ENCODE results near the gene QSOX1.

QSOX1 gene

DNA sequence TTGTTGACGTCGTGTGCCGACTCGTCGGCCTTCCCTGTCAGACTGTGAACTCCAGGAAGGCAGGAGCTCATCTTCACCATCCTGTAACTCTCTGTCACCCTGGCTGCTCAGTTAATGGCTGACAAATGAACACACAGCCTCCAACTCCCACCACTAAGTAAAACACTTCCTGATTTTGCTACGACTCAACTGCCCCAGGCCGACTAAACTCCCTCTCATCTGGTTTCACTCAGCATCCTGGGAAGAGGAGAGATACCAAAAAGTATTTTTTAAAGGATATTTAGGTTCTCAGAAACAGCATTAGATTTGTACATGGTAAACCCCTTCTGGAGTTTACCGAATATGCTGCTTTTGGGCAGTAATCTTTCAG lies 57.2 kb downstream of the QSOX1 start:
- DNase-seq (ENCODE audit: low read depth): no peak
- TF ChIP-seq, protein P1, sequence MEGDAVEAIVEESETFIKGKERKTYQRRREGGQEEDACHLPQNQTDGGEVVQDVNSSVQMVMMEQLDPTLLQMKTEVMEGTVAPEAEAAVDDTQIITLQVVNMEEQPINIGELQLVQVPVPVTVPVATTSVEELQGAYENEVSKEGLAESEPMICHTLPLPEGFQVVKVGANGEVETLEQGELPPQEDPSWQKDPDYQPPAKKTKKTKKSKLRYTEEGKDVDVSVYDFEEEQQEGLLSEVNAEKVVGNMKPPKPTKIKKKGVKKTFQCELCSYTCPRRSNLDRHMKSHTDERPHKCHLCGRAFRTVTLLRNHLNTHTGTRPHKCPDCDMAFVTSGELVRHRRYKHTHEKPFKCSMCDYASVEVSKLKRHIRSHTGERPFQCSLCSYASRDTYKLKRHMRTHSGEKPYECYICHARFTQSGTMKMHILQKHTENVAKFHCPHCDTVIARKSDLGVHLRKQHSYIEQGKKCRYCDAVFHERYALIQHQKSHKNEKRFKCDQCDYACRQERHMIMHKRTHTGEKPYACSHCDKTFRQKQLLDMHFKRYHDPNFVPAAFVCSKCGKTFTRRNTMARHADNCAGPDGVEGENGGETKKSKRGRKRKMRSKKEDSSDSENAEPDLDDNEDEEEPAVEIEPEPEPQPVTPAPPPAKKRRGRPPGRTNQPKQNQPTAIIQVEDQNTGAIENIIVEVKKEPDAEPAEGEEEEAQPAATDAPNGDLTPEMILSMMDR (conservative IDR thresholded peaks at IDR 0.05; ENCODE audit: low read length): no peak
- no peak overlapping the region for H3K4me3 ChIP-seq (ENCODE audit: low read length)

DNA sequence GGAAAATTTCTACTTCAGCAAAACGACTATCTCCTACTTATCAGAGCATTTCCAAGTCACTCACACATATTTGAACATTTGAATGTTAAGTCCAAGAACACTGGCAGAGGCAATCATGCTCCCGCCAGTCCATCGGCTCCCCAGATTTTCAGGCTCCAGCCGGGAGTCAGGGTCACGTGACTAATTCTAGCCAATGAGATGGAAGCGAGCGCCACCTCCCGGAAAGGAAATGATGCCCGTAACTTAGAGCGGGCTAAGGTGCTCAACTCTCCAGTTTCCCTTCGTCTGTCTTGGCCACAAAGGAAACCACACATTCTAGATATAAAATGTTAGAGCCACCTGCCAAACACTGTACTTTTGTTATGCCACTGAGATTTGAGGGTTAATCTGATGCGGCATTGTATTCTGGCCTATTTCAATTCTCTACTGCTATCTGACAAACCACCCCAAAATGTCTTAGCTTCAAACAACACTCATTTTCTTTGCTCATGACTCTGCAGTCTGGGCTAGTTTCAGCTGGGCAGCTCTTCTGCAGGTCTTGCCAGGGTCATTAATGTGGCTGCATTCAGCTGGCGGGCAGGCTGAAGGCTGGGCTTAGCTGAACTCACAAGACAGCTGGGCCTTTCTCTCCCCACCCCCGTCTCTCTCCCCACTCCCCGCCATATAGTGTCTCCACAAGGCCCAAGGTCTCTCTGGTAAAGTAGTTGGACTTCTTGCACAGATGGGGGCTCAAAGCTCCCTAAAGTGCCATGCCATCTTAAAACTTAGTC lies 58.9 kb downstream of the QSOX1 start:
- DNase-seq (ENCODE audit: low read depth): peak; percentile 13

DNA sequence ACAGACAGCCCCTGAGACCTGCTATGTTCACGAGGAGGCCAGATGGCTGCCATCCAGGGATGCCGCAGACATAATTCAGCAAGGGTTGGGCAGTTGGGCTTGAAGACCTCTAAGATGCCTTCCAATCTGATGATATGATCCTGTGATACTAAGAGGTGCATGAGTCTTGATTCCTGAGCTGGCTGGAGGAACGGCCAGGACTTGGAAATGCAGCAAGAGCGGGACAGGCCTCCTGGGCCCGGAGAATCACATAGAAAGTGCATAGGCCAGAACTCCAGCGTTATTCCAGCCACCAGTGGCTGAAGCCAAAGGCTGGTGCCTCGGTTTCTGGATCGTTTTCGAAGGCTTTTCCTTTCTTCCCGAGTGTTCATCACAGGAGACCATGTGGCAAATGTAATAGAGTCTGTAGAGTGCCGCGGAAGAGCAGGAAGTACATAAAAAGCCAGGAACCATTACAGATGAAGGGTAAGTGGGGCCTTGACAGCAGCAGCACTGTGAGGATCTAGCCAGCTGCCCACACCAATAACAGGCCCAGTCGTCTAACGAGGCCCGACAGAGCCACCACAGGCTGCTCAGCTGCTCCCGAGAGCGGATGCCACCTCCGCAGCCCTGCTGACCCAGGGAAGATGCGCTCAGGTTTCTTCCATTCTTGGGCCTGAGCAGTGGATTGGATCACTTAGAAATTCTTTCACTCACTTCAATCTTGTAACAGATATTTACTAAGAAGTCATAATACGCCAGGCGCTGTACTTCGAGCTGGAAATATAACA lies 61.4 kb downstream of the QSOX1 start:
- TF ChIP-seq, protein P1 (conservative IDR thresholded peaks at IDR 0.05; ENCODE audit: low read length): no peak
- no peak overlapping the region for H3K4me3 ChIP-seq (ENCODE audit: low read length)
- DNase-seq (ENCODE audit: low read depth): peak; percentile 18

More for the DNA sequence above, 58.9 kb downstream of the QSOX1 start:
- H3K4me3 ChIP-seq (ENCODE audit: low read length): no peak overlapping the region
- TF ChIP-seq, protein P1 (conservative IDR thresholded peaks at IDR 0.05; ENCODE audit: low read length): peak; percentile 16; the same call in 1 of the 2 replicates

DNA sequence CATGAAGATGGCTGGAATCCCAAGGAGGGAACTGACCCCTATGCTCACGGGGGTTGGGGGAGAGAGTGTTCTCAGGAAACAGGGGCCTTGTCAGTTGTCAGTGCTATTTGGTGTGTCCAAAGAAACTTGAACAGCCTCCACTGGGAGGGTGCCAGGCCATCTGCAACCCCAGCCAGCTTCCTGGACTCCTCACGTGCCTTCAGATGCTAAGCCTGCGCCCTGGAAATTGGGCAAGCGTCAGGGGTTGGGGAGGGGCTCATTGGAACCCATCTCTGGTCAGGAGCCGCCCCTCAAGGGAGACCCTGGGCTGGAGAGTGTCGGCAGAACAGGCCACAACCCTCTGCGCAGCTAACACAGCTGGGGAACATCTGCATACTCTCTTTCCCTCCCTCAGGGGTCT lies 62.3 kb downstream of the QSOX1 start:
- DNase-seq (ENCODE audit: low read depth): peak; percentile 18
- TF ChIP-seq, protein P1 (conservative IDR thresholded peaks at IDR 0.05; ENCODE audit: low read length): no peak
- no peak overlapping the region for H3K4me3 ChIP-seq (ENCODE audit: low read length)

DNA sequence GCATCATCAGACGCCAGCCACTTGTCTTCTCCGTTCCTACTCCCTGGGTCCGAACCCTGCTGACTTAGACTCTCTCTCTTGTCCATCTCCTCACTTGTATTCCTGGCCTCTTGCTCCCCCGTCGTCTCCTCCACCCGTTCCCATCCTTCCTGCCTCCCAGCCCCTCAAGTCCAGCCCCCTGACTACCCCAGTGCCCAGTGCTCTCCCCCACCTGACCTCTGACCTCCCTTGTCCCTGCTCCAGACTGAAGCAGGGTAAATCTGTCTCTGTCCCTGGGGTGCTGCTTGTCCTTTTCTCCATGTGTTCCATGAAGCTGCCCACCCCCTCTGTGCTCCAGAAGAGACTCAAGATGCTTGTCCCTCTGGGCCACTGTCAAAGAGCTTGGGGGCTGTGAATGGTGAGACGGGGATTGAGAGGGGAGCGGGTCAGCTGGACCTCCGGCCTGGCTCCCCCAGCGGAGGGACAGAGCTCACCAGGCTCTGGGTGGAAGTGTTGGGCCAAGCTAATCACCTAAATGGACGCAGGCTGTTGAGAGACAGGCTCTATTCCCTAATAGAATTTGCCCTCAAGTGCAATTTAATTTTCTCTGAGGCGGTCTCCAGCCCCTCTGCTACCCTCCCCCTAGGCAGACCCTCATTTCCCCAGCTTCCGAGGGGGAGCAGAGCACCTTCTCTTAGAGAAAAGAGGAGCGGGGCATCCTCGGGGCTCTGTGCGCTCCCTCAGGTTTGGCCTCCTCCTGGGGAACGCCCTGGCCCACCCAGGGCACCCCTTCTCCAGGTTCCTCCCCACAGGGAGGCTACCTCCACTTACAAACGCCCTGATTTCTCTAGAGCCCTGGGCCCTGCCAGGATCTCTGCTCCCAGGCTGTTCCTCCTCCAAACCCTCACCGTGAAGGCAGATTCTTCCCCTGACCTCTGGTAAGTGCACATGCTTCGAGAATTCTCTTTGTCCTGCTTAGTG lies 64.4 kb downstream of the QSOX1 start:
- TF ChIP-seq, protein P1 (conservative IDR thresholded peaks at IDR 0.05; ENCODE audit: low read length): no peak

DNA sequence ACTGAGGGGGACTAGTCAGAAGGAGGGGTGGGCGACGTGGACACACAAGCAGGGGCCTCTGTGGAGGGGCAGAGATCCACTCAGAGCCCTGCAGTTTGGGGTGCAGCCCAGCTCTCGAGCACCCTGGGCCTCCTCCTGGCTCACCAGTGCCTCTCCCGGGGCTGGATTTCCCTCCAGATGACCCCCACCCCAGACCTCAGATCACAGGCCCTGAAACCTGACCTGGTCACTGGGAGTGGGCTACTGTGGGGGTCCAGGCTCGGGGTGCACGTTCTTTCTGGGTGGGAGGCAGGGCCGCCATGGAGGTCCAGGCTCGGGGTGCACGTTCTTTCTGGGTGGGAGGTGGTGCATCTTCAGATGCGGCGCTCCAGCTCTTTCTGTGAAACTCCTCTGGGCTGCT lies 65.1 kb downstream of the QSOX1 start:
- TF ChIP-seq, protein P1 (conservative IDR thresholded peaks at IDR 0.05; ENCODE audit: low read length): no peak
- DNase-seq (ENCODE audit: low read depth): no peak
- no peak overlapping the region for H3K4me3 ChIP-seq (ENCODE audit: low read length)

More for the DNA sequence above, 64.4 kb downstream of the QSOX1 start:
- no peak for DNase-seq (ENCODE audit: low read depth)
- no peak overlapping the region for H3K4me3 ChIP-seq (ENCODE audit: low read length)

Data from AG10803 (cell line).